ENCODE data around the gene USH1C. TPM values are rescaled to one million over a fixed set of nuclear protein-coding genes. Genes with fewer than 3 reads are reported as not detected.

Gene USH1C
- total RNA-seq, 1 donor = not detected

DNA sequence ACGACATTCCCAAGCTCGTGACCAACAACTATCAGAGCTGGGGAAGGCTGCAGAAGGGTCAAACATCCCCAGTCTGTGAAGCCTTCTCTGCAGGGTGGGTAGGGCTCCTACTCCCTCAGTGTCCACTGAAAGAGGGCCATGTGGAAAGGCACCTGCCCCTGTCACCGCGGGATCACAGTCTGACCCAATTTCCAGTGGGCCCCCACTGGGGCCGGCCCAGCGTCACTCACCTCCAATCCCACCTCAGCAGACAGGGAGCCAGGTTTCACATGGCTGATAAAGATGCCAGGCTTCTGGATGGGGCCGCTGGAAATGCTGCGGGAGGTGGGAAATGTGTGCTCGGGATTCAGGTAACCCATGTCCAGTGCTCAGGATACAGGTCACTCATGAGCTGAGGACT is 20.0 kb downstream of the USH1C start:
- TF ChIP-seq, protein P1, sequence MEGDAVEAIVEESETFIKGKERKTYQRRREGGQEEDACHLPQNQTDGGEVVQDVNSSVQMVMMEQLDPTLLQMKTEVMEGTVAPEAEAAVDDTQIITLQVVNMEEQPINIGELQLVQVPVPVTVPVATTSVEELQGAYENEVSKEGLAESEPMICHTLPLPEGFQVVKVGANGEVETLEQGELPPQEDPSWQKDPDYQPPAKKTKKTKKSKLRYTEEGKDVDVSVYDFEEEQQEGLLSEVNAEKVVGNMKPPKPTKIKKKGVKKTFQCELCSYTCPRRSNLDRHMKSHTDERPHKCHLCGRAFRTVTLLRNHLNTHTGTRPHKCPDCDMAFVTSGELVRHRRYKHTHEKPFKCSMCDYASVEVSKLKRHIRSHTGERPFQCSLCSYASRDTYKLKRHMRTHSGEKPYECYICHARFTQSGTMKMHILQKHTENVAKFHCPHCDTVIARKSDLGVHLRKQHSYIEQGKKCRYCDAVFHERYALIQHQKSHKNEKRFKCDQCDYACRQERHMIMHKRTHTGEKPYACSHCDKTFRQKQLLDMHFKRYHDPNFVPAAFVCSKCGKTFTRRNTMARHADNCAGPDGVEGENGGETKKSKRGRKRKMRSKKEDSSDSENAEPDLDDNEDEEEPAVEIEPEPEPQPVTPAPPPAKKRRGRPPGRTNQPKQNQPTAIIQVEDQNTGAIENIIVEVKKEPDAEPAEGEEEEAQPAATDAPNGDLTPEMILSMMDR (IDR thresholded peaks at IDR 0.05; ENCODE audit: insufficient read depth, low read depth, low read length) = no peak
- H3K4me3 ChIP-seq (ENCODE audit: low read depth, low read length) = no peak overlapping the region
- DNase-seq (ENCODE audit: low read depth) = no peak

DNA sequence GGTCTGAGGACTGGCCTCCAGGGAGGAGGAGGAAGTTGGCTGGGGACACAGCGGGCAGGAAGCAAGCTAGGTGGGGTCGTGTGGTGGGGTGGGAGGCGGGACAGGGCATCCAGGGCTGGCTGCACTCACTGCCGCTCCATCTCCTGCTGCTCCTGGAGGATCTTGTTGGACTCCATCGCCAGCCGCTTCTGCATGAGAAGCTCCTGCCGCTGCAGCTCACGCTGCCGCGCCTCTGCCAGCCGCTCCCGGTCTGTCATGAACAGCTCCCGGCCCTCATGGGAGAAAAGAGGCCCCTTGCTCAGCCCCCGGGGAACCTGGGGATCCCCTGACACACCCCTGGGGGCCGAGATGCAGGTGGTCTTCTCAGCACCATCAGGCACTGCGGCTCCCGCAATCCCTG is 21.6 kb downstream of the USH1C start:
- no peak for DNase-seq (ENCODE audit: low read depth)
- TF ChIP-seq, protein P1 (IDR thresholded peaks at IDR 0.05; ENCODE audit: insufficient read depth, low read depth, low read length) = no peak
- no peak overlapping the region for H3K4me3 ChIP-seq (ENCODE audit: low read depth, low read length)

DNA sequence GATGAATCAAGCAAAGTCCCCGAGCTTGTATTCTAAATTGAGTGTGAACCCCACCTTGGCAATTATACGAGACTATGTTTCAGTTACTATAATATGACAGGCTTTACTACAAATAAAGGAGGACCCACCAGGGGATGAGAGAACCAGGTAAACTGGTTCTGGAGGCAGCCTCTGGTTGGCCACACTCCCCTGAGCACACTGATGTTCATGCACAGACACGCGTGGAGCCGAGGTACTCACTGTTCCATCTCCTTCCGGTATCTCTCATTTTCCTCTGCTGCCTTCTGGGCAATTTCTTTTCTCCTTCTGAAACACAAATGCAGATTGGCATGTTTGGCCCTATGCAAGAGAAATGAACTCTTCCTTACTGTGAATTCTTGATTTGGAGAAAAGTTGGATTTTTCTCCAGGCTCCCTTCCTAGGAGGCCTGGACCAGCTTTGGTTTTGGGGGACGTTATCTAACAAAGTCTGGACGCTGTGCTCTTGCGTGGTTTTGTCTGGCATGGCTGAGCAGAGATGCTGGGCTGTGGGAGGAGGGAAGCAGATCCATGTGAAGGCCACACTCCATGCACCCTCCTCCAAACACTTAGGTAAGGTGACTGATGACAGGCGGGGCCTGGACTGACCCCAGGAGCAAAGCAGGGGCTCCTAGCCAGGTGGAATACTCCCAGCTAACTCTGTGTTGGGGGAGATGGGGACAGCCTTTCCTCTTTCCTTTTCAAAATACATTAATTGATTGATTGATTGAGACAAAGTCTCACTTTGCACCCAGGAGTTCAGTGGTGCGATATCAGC is 22.9 kb downstream of the USH1C start:
- no peak for DNase-seq (ENCODE audit: low read depth)
- H3K4me3 ChIP-seq (ENCODE audit: low read depth, low read length) = no peak overlapping the region
- TF ChIP-seq, protein P1 (IDR thresholded peaks at IDR 0.05; ENCODE audit: insufficient read depth, low read depth, low read length) = no peak

DNA sequence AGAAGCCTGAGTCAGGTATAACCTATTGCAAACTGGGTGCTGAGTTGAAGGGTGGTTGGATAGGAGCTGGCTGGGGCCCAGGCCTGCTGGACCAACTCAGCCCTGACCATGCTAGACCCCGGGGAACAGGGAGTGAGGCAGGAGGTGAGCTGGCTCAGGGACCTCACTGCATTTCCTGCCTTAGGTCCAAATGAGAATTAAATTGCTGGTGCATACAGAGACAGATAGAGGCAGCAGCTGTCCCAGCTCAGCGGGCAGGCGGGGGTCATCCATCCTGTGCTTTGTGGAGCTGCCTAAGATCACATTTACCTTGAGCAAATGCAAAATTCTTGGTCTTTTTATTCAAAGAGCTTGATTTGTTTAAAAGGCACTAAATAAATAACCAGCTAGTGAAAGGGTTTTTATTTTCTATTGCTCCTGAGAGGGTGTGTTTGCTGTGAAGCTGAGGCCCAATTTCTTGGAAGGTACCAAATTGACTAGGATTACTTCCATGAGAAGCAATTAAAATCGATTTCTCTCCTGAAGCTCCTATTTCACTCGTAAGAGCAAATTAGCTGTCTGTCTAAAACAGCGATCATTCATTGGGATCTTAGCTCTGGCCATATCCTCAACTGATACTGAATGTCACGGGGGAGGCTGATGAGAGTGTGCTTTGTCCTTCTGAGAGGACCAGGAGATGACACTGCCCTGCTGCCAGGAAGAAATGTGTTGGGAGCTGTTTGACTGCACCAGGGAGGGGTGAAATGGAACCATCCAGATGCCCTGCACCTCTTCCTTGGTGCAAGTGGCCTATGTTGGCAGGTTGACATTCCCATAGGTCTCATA is 24.9 kb downstream of the USH1C start:
- H3K4me3 ChIP-seq (ENCODE audit: low read depth, low read length) = no peak overlapping the region
- TF ChIP-seq, protein P1 (IDR thresholded peaks at IDR 0.05; ENCODE audit: insufficient read depth, low read depth, low read length) = no peak
- DNase-seq (ENCODE audit: low read depth) = no peak

DNA sequence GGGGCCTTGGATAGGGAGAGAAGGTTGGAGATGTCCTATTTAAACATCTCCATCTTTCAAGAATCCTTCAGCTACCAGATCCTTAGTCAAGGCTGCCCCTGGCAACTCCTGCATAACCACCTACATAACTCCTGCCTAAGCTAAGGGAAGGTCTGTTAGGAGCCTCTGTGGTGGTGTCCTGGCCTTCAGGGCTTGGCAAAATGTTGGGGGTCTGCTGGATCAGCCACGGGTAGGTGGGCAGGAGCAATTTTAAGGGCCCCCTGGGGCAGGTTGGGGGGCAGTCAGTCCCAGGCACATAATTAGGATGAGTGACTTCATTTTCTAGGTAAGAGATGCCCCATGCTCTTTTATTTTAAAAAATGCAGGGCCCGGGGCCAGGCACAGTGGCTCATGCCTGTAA is 25.9 kb downstream of the USH1C start:
- no peak overlapping the region for H3K4me3 ChIP-seq (ENCODE audit: low read depth, low read length)
- no peak for DNase-seq (ENCODE audit: low read depth)
- TF ChIP-seq, protein P1 (IDR thresholded peaks at IDR 0.05; ENCODE audit: insufficient read depth, low read depth, low read length) = no peak

DNA sequence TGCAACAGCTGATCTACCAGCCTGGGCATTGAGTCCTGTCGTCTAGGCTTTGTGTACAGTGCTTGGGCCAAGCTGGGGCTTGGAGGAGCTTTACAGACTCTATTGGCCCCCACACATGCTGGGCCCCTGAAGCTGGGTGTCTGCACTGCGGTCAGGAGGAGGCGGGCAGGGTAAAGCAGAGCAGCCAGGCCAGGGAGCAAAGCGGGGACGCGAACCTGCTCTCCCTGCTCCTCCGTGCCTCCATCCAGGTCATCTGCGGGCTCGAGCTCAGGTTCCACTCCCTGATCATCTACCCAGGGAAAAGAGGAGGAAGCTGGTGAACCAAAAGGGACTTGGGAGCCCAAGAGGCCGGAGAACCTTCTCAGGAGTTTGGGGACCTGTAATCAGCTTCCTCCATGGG is 27.0 kb downstream of the USH1C start:
- no peak overlapping the region for H3K4me3 ChIP-seq (ENCODE audit: low read depth, low read length)
- TF ChIP-seq, protein P1 (IDR thresholded peaks at IDR 0.05; ENCODE audit: insufficient read depth, low read depth, low read length) = no peak
- no peak for DNase-seq (ENCODE audit: low read depth)
